Endodermal cell (in vitro differentiated cells): ENCODE data around the gene GPLD1. TPM values are rescaled to one million over a fixed set of nuclear protein-coding genes. Genes with fewer than 3 reads are reported as not detected.

Source experiments
- DNase-seq: peaks from one replicate; pipeline ENCODE4 v3.0.0-alpha.2; 2017
- H3K27ac ChIP-seq: 2 replicates; pipeline ENCODE4 v1.5.1; 2013; ENCODE audit warnings: mild to moderate bottlenecking, low read depth, low read length, moderate library complexity
- H3K27me3 ChIP-seq: 2 replicates; pipeline ENCODE4 v1.6.1; 2013; ENCODE audit warnings: mild to moderate bottlenecking, low read length, moderate library complexity; ENCODE audit not compliant: insufficient read depth, control insufficient read depth, poor library complexity, severe bottlenecking
- H3K36me3 ChIP-seq: 2 replicates; pipeline ENCODE4 v1.7.0; 2013; ENCODE audit warnings: mild to moderate bottlenecking, low read length, moderate library complexity; ENCODE audit not compliant: control insufficient read depth, insufficient read depth
- H3K4me1 ChIP-seq: one replicate; pipeline ENCODE4 v1.7.0; 2013; ENCODE audit warnings: low read length; ENCODE audit not compliant: control insufficient read depth, insufficient read depth
- H3K4me3 ChIP-seq: 2 replicates; pipeline ENCODE4 v1.5.1; 2013; ENCODE audit warnings: mild to moderate bottlenecking, low read length, moderate library complexity
- H3K9ac ChIP-seq: 2 replicates; pipeline ENCODE4 v1.6.1; 2013; ENCODE audit warnings: mild to moderate bottlenecking, low read length, moderate library complexity; ENCODE audit not compliant: poor library complexity, severe bottlenecking; ENCODE audit errors: extremely low read depth
- H3K9me3 ChIP-seq: 2 replicates; pipeline ENCODE4 v1.6.1; 2013; ENCODE audit warnings: mild to moderate bottlenecking, low read length, moderate library complexity; ENCODE audit not compliant: control insufficient read depth
- H3K27ac Mint-ChIP-seq: 2 replicates; pipeline ENCODE4 v1.8.0; 2020; ENCODE audit warnings: mixed read lengths
- H3K27me3 Mint-ChIP-seq: 2 replicates; pipeline ENCODE4 v1.8.0; 2021; ENCODE audit warnings: mild to moderate bottlenecking, mixed read lengths; ENCODE audit not compliant: insufficient read depth
- H3K36me3 Mint-ChIP-seq: 2 replicates; pipeline ENCODE4 v1.8.0; 2020; ENCODE audit warnings: low read depth, mixed read lengths
- H3K4me1 Mint-ChIP-seq: 2 replicates; pipeline ENCODE4 v1.8.0; 2020; ENCODE audit warnings: mixed read lengths
- H3K4me3 Mint-ChIP-seq: 2 replicates; pipeline ENCODE4 v1.8.0; 2020; ENCODE audit warnings: mild to moderate bottlenecking, moderate library complexity, mixed read lengths
- H3K9me3 Mint-ChIP-seq: 2 replicates; pipeline ENCODE4 v1.8.0; 2020; ENCODE audit warnings: mild to moderate bottlenecking, mixed read lengths
- CTCF ChIP-seq: fragments of 200-600 bp; sonication (generic); conservative IDR thresholded peaks from 2 replicates; pipeline ENCODE4 v1.5.0; 2021; ENCODE audit warnings: antibody characterized with exemption, mild to moderate bottlenecking
- WGBS, 2 experiments: methylation state at CpG; one replicate each; pipeline versions ENCODE4 v1.1.5 to v1.1.7; 2013; ENCODE audit warnings: missing lambda C conversion rate in 2 of 2, mixed read lengths in 1 of 2; ENCODE audit not compliant: insufficient coverage in 1 of 2, insufficient read length in 1 of 2; 5-methylcytosine and 5-hydroxymethylcytosine counted together
- long read RNA-seq, 4 experiments: library from polyadenylated mRNA in 2 of 4; library from RNA in 1 of 4; library from capped mRNA in 1 of 4; stranded (forward) in 3 of 4; unstranded in 1 of 4; transcript quantifications; one replicate each; pipeline ENCODE4 v2.0.0, GENCODE V29; 2020 to 2021; ENCODE audit warnings: inconsistent platforms in 1 of 4
- polyA plus RNA-seq, 2 experiments: library from polyadenylated mRNA; stranded (reverse); fragments of 50-300 nt; gene quantifications; one replicate each; pipeline ENCODE4 v1.2.3, GENCODE V29; 2013
- total RNA-seq, 2 donors: library from RNA; stranded (reverse); fragmentation: NEBNext Ultra II Directional in 1 of 2; extraction: Animal tissue kit (Norgen Biotek cat#: 25700) in 1 of 2; gene quantifications; 2 replicates in 1 of 2; 3 replicates in 1 of 2; pipeline ENCODE4 v1.2.1, GENCODE V29; 2021

GPLD1 gene
- 1 to 10 TPM; 5.3 to 7.5 TPM for total RNA-seq
- polyA plus RNA-seq (2013, experiment 1 of 2), result 1.7 TPM
- polyA plus RNA-seq (2013, experiment 2 of 2), result 1.7 TPM
- long read RNA-seq, experiment 1, partial matches to known transcripts, result 0 of 2 reads
- long read RNA-seq, experiment 1, other reads (novel, unspliced or antisense), result 2 of 2 reads
- long read RNA-seq, experiment 2, partial matches to known transcripts, result 2 of 8 reads
- long read RNA-seq, experiment 2, other reads (novel, unspliced or antisense), result 6 of 8 reads
- long read RNA-seq, experiment 3, partial matches to known transcripts, result 0 of 4 reads
- long read RNA-seq, experiment 3, other reads (novel, unspliced or antisense), result 4 of 4 reads
- long read RNA-seq, experiment 4, result 0 reads

- TF ChIP-seq CTCF, result no peak
- H3K27ac Mint-ChIP-seq, result no peak within 1 kb of the TSS
- no peak within 1 kb of the TSS for H3K4me3 Mint-ChIP-seq
- Histone ChIP-seq H3K36me3 (no peaks in the 10 kb centered on the region), H3K9ac (no peak within 1 kb of the TSS), H3K27ac (no peak within 1 kb of the TSS), H3K9me3 (no peaks in the 10 kb centered on the region), H3K4me1 (no peaks in the 10 kb centered on the region), H3K27me3 (peaks cover 10% of the 10 kb centered on the region), H3K4me3 (no peak within 1 kb of the TSS)
- H3K36me3 Mint-ChIP-seq, result peaks cover 1% of the 10 kb centered on the region
- H3K9me3 Mint-ChIP-seq, result no peaks in the 10 kb centered on the region
- H3K4me1 Mint-ChIP-seq, result no peaks in the 10 kb centered on the region
- 89 to 95% methylated on average over 4 to 6 of the region's 6 CpGs for WGBS, 2 experiments
- peaks cover 13% of the 10 kb centered on the region for H3K27me3 Mint-ChIP-seq
- DNase-seq, result no peak
These were observed at the start of gene GPLD1 for GRCh38 chr6:24489470-24489869. TSS of gene GPLD1 (minus strand) at chr6:24489578. CDS start at chr6:24489511, 67 bp downstream.

- H3K4me1 Mint-ChIP-seq, result peaks cover 31% of the 10 kb centered on the region
- H3K36me3 Mint-ChIP-seq, result peaks cover 9% of the 10 kb centered on the region
- no peaks in the 10 kb centered on the region for H3K27me3 ChIP-seq
- TF ChIP-seq CTCF, result no peak
- H3K27ac Mint-ChIP-seq, result no peak overlapping the region
- no peak overlapping the region for H3K27ac ChIP-seq
- no peaks in the 10 kb centered on the region for H3K36me3 ChIP-seq
- peaks cover 7% of the 10 kb centered on the region for H3K9me3 ChIP-seq
- no peak overlapping the region for H3K4me3 Mint-ChIP-seq
- DNase-seq, result no peak
- H3K27me3 Mint-ChIP-seq, result peaks cover 12% of the 10 kb centered on the region
- WGBS, 2 experiments, result 86 to 94% methylated on average over 5 to 8 of the region's 8 CpGs
- no peak overlapping the region for H3K4me3 ChIP-seq
- H3K9me3 Mint-ChIP-seq, result no peaks in the 10 kb centered on the region
- no peak overlapping the region for H3K9ac ChIP-seq
- H3K4me1 ChIP-seq, result peaks cover 6% of the 10 kb centered on the region
These were observed 48.5 kb upstream of the GPLD1 start for GRCh38 chr6:24537771-24538385.

GRCh38 chr6:24537082-24537699 lies 47.8 kb upstream of the GPLD1 start:
- Histone ChIP-seq H3K9me3 (peaks cover 1% of the 10 kb centered on the region), H3K4me1 (peaks cover 6% of the 10 kb centered on the region), H3K36me3 (no peaks in the 10 kb centered on the region), H3K4me3 (no peak overlapping the region), H3K27ac (no peak overlapping the region), H3K27me3 (no peaks in the 10 kb centered on the region), H3K9ac (no peak overlapping the region)
- 92 to 93% methylated on average over 5 to 8 of the region's 8 CpGs for WGBS, 2 experiments
- Mint-ChIP-seq H3K9me3 (no peaks in the 10 kb centered on the region), H3K27me3 (peaks cover 18% of the 10 kb centered on the region), H3K4me3 (no peak overlapping the region), H3K4me1 (peaks cover 31% of the 10 kb centered on the region), H3K27ac (no peak overlapping the region), H3K36me3 (peaks cover 11% of the 10 kb centered on the region)
- no peak for TF ChIP-seq CTCF
- no peak for DNase-seq
